PFSK-1 (cell line): ENCODE results near the gene SH2D3C.

Source experiments
- FOXP2 ChIP-seq: optimal IDR thresholded peaks from 2 replicates; pipeline ENCODE3; 2011; ENCODE audit warnings: borderline replicate concordance, control low read depth, inconsistent platforms; ENCODE audit not compliant: insufficient read depth; ENCODE audit errors: extremely low read length, extremely low read depth
- POLR2AphosphoS5 ChIP-seq: IDR thresholded peaks from 2 replicates; pipeline ENCODE4 v1.6.1; 2012; ENCODE audit warnings: low read depth, mild to moderate bottlenecking, control low read depth, low read length, moderate library complexity
- REST ChIP-seq, 2 experiments: IDR thresholded peaks; 2 replicates each; pipeline versions ENCODE4 v1.6.1 to v1.8.0; 2011 to 2012; ENCODE audit warnings: low read depth in 2 of 2, low read length in 2 of 2, control low read depth in 1 of 2, inconsistent platforms in 1 of 2, mild to moderate bottlenecking in 1 of 2, moderate library complexity in 1 of 2; ENCODE audit not compliant: insufficient read depth in 1 of 2
- SIN3A ChIP-seq: IDR thresholded peaks from 2 replicates; pipeline ENCODE4 v1.6.1; 2012; ENCODE audit warnings: mild to moderate bottlenecking, low read length, moderate library complexity, borderline replicate concordance; ENCODE audit not compliant: insufficient read depth
- TAF1 ChIP-seq: IDR thresholded peaks from 2 replicates; pipeline ENCODE4 v1.6.1; 2012; ENCODE audit warnings: low read length, control low read depth, borderline replicate concordance; ENCODE audit not compliant: insufficient read depth

Gene SH2D3C

DNA sequence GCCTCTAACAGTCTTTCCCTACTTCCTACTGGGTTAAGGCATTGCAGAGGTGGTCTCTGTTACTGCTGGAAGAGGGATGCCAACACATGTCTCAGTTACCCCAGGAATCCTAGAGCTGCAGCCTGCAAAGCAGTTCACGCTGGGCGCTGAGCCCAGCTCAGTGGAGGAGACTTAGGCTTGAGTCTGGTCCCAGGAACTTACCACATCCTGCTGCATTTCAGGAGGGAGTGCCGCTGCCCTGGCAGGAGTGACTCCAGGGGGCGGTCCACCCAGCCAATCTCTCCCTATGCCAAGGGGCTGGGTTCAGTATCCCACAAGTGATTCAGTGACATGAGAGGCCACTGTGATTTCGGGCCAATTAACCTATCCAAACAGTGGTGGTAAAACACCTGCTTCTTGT lies 55.0 kb downstream of the SH2D3C start:
- TF ChIP-seq SIN3A (no peak), FOXP2 (no peak), POLR2AphosphoS5 (no peak), REST (IDR thresholded peaks at IDR 0.05; ENCODE audit: insufficient read depth in 1 of 2, low read depth in 2 of 2, low read length in 2 of 2) (no peak), TAF1 (no peak)

- TF ChIP-seq POLR2AphosphoS5 (no peak), REST (IDR thresholded peaks at IDR 0.05; ENCODE audit: insufficient read depth in 1 of 2, low read depth in 2 of 2, low read length in 2 of 2) (no peak), TAF1 (no peak), SIN3A (no peak), FOXP2 (no peak)
Observed at GRCh38 chr9:127723013-127723412, 55.5 kb downstream of the SH2D3C start.

DNA sequence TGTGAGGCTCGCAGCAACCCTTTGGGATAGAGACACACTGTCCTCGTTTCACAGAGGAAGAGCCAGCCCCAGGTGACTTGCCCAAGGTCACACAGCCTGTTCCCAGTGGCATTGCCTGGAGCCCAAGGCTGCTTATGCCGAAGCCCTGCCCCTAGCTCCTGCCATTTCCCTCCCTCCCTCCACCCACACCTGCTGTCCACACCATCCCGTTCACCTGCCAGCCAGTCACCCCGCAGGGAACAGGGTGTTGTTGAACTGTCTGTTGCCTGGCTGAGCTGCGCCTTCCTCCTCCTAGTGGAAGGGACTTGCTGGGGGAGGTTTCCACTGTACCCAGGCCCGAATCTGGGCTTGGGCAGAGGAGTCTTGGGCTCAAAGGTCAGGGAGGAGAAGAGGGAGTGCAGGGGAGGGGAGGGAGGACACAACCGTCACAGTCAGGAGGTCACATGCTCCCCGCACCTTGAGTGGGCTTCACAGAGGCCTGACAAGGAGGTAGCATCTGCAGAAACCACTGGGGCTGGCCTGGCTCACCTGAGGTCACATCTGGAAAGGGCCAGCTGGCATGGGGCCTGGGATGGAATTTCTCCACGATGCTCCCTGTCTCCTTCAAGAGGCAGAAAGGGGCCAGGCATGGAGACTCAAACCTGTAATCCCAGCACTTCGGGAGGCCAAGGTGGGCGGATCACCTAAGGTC lies 56.3 kb downstream of the SH2D3C start:
- TF ChIP-seq POLR2AphosphoS5 (no peak), FOXP2 (no peak), TAF1 (no peak), REST (IDR thresholded peaks at IDR 0.05; ENCODE audit: insufficient read depth in 1 of 2, low read depth in 2 of 2, low read length in 2 of 2) (no peak), SIN3A (no peak)

GRCh38 chr9:127721391-127721821 lies 57.1 kb downstream of the SH2D3C start:
- TF ChIP-seq FOXP2, result no peak
- TF ChIP-seq SIN3A, result no peak
- no peak for TF ChIP-seq REST (IDR thresholded peaks at IDR 0.05; ENCODE audit: insufficient read depth in 1 of 2, low read depth in 2 of 2, low read length in 2 of 2)
- TF ChIP-seq TAF1, result no peak
- TF ChIP-seq POLR2AphosphoS5, result no peak
